ENCODE data around the gene VSTM4.

DNA sequence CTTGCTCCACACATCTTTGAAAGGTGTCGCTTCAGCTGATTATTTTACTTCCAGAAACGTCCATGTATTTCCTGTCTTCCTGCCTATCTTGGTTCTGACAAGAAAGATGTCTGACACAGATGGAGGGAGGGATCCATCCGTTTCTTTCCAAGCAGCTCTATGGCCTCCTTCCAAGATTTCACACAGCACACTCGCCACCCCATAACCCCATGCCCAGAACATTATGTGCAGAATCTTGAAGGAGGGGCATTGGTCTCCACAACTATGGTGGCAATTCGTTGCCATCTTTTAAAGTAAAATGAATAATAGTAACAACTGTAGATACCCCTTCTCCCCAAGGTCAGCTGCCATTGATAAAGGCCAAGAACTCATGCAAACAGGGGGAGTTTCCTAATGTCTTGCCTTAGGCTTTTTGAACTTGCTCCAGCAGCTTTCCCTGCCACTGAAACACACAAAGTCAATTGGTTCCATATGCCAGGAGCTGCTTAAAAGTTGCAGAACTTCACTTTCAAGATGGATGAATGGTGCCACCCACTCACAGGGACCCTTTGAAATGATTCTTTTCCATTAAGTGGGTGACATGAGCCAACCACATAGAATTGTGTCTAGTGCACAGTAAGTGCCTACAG, 60.0 kb downstream of the VSTM4 start:
- TF ChIP-seq POLR2A (IDR thresholded peaks at IDR 0.05; ENCODE audit: low read depth, low read length) = no peak
- no peak for TF ChIP-seq MAZ (IDR thresholded peaks at IDR 0.05; ENCODE audit: borderline replicate concordance, low read depth, low read length)
- TF ChIP-seq, protein P1, sequence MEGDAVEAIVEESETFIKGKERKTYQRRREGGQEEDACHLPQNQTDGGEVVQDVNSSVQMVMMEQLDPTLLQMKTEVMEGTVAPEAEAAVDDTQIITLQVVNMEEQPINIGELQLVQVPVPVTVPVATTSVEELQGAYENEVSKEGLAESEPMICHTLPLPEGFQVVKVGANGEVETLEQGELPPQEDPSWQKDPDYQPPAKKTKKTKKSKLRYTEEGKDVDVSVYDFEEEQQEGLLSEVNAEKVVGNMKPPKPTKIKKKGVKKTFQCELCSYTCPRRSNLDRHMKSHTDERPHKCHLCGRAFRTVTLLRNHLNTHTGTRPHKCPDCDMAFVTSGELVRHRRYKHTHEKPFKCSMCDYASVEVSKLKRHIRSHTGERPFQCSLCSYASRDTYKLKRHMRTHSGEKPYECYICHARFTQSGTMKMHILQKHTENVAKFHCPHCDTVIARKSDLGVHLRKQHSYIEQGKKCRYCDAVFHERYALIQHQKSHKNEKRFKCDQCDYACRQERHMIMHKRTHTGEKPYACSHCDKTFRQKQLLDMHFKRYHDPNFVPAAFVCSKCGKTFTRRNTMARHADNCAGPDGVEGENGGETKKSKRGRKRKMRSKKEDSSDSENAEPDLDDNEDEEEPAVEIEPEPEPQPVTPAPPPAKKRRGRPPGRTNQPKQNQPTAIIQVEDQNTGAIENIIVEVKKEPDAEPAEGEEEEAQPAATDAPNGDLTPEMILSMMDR (conservative IDR thresholded peaks at IDR 0.05; ENCODE audit: low read depth, low read length) = no peak
- TF ChIP-seq BHLHE40 (IDR thresholded peaks at IDR 0.05; ENCODE audit: low read depth, low read length) = no peak
- no peak for TF ChIP-seq MAFK (IDR thresholded peaks at IDR 0.05; ENCODE audit: low read depth, low read length)
- no peak for TF ChIP-seq CEBPB (IDR thresholded peaks at IDR 0.05; ENCODE audit: low read depth, low read length)
- TF ChIP-seq FOS (IDR thresholded peaks at IDR 0.05; ENCODE audit: low read depth, low read length) = no peak
- TF ChIP-seq, protein P2, sequence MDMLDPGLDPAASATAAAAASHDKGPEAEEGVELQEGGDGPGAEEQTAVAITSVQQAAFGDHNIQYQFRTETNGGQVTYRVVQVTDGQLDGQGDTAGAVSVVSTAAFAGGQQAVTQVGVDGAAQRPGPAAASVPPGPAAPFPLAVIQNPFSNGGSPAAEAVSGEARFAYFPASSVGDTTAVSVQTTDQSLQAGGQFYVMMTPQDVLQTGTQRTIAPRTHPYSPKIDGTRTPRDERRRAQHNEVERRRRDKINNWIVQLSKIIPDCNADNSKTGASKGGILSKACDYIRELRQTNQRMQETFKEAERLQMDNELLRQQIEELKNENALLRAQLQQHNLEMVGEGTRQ (IDR thresholded peaks at IDR 0.05; ENCODE audit: low read depth, low read length) = no peak
- TF ChIP-seq SMC3 (IDR thresholded peaks at IDR 0.05; ENCODE audit: low read depth, low read length) = no peak
